GDM1 (cell line): ENCODE data around the gene C13orf46.

ENCODE experiments used
- DNase-seq: peaks from one replicate; lab custom pipeline; 2025; lab: John Stamatoyannopoulos, UW

C13orf46 gene

DNA sequence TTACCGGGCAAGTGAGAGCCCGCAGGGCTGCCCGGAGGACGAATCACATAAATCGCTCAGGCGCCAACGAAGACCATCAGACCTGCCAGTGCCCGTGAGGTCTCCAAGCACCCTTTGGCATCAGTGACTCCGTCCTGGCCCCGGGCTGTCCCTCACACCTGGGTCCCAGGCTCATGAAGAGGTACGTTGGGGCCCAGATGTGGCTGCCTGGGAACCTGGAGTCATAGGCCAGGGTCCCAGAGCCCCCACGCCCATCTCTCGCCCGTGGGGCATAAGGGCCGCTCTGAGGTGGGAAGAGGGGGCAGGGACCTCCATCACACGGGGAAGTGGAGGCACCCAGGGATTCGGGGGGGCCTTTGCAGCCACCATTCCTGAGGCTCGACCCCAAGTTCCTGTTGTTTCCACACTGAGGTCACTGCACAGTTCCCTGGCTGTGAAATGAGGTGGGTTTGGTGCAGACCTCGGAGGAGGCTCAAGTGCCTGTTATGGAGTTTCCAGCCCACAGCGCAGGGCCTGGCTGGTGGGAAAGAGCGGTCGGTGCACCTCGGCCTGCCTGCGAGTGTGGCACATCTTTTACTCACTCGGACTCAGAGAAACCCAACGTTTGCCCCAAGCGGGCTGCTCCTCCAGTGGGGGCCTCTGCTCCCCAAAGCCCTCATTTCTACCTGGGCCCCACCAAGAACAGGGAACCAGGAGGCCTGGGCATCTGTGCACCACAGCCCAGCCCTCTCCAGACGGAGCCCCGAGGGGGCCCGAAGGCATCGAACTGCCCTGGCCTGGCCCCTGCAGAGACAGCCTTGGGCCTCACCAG is 35.9 kb upstream of the C13orf46 start:
- DNase-seq, result no peak

- no peak for DNase-seq
Measured at GRCh38 chr13:114008964-114009589, 35.2 kb upstream of the C13orf46 start.

- DNase-seq, result no peak
Measured at GRCh38 chr13:114007566-114007965, 33.7 kb upstream of the C13orf46 start.

GRCh38 chr13:114005206-114005724 is 31.4 kb upstream of the C13orf46 start:
- no peak for DNase-seq

DNA sequence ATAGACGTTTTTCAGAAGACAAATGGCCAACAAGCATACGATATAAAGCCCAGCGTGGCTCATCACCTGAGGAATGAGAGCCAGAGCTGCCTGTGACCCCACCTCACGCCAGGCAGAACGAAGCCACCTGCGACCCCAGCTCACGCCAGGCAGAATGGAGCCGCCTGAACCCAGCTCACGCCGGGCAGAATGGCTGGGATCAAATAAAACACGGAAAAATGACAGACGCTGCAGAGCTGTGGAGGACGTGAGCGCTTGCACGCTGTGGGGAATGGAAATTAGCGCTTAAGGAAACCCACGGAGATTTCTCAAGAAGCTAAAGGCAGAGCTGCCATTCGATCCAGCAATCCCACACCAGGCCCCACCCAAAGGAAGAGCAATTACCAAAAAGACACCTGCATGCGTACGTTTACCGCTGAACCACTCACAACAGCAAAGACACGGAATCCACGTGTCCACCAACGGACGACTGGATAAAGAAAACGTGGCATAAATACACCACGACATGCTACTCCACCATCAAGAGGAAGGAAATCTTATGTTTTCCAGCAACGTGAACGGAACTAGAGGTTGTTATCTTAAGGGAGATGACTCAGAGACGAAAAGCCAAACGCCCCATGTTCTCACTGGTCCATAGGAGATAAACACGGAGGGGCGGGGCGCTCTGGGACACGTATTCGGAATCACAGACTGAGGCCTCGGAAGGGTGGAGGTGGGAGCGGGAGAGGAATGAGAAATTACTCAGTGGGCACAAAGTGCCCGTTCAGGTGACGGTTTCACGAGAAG is 30.7 kb upstream of the C13orf46 start:
- DNase-seq, result no peak

DNA sequence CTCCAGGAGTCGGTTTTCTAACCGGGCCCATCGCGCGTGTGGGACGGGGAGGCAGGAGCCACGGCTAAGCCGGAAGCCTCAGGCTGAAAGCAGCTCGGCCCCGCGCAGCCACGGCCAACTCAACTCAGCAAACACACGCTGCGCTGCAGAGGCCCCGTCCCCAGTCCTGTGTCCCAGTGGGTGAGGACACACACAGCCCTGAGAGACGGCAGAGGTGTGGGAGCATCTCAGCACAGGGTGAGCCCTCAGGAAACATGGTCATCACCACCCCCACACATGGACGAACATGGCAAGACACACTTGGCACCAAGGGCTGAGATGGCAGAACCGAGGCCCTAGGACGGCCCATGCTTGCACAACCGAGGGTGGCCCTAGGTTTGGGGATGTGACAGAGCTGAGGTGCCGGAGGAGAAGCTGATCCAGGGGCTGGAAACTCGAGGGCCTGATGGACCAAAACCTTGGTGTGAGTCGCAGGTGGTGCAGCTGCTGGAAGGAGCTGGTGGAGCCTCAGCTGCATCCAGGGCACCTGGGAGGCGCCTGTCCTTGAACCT is 29.0 kb upstream of the C13orf46 start:
- no peak for DNase-seq

DNA sequence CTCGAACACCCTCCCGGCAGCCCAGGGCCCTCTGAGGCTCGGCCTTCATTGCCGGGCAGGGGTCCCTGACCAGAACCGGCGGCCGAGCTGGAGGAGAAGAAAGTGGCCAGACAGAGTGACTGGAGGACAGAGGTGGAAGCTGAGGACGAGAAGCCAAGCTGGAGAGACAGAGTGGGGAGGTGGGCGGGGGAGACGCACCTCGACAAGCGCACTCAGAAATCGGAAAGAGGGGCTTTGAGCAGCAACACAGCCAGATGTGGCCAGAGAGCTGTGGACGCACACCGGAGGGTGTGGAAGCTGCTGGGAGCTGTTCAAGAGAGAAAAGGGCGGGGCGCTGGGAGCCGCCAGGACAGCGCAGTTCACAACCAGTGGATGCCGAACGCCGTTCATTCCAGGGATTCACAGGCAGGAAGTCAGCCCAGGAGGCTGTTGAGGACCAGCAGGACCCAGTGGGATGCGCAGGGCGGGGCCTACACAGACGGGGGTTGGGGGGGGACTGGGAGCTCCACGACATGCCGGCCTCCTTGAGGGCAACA is 28.2 kb upstream of the C13orf46 start:
- no peak for DNase-seq

DNA sequence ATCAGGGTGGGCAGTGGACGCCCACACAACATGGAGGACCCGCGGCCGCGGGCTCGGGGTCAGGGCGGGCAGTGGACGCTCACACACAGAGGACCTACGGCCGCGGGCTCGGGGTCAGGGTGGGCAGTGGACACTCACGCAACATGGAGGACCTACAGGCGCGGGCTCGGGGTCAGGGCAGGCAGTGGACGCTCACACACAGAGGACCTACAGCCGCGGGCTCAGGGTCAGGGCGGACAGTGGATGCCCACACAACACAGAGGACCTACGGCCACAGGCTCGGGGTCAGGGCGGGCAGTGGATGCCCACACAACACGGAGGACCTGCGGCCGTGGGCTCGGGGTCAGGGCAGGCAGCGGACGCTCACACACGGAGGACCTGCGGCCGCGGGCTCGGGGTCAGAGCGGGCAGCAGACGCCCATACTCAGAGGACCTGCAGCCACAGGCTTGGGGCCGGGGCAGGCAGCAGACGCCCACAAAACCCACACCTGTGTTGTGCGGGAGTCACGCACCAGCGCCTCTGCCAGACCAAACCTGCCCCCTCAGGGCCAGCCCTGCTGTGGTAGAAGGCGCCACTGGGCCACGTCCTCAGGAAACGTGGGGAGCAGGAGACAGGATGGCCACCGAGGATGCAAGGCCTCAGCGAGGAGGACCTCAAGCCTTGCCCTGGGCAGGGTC is 27.6 kb upstream of the C13orf46 start:
- DNase-seq, result no peak

- no peak for DNase-seq
Measured at GRCh38 chr13:114000151-114001040, 26.5 kb upstream of the C13orf46 start.

DNA sequence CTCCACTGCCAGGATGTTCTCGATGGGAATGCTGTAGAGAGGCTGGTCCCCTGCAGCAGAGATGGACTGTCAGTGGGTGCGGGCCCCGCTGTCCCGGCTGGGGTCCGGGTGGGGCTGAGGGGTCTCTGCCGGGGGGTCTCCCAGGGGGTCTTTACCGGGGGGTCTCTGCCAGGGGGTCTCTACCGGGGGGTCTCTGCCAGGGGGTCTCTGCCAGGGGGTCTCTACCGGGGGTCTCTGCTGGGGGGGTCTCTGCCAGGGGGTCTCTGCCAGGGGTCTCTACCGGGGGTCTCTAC is 25.7 kb upstream of the C13orf46 start:
- DNase-seq, result no peak

DNA sequence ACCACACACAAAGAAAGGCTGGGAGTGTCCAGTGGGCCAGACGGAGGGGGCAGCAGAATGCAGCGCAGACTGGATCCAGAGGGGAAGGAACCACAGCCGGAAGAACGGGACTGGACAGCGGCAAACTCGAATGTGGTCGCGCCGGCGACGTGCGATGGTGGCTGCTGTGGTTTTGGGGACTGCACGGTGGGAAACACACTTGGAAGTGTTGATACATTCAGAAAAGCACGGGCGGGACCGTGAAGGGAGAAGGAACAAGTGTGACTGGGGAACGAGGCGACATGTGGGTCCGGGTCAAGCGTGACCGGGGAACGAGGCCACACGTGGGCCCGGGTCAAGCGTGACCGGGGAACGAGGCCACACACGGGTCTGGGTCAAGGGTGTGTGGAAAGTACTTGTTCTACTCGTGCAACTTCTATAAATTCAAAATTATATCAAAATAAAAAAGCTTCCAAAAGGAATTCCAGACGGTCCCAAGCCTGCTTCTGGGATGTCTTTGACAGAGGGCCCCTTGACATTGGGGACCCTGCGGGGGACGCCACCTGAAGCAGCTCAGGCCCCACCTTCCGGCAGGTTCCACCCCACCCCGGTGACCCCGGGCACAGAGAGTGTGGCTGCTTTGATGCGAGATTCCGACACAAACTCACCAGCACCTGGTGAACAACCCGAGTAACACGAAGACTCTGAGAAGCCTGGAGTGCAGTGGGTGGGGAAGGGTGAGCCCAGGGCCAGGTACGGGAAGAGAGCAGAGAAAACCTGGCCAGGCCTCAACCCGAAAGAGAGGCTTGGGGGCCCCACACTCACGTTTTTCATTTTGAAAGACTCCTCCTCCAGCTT is 25.1 kb upstream of the C13orf46 start:
- DNase-seq, result no peak

GRCh38 chr13:113997845-113998751 is 24.2 kb upstream of the C13orf46 start:
- DNase-seq, result no peak

DNA sequence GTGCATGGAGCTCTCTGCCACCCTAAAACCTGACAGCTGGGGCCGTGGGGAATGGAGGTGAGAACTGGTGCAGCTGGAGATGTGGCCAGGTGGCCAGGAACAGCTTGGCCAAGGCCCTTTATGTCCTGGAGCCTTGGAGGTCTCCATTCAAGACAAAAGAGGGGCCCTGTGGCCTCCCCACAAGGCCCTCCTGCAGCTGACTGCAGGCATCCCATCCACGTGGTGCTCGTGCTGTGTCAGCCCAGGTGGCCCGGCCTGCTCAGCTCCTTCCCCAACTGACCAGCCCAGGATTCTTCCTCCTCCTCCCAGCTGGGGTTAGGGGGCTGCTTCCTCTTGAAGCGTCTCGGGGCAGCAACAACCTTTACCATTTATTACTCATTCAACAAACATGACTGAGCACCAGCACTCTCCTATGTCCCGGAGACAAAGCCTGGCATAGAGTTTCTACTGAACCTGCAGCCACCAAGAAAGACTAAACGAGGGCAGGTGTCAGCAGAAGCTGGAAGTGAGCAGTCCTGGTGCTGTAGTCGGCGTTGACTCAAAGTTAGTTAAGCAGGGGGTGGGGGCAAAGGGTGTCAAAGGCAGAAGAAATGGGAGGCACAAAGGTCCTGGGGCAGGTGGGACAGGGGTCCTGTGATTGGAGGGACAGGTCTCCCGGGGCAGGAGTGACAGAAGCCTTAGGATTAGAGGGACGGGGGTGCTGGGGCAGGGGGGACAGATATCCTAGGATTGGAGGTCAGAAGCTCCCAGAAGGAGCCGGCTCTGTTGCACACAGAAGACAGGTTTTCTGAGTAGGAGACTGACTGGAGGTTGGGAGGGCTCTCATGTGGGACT is 23.3 kb upstream of the C13orf46 start:
- DNase-seq, result no peak

DNA sequence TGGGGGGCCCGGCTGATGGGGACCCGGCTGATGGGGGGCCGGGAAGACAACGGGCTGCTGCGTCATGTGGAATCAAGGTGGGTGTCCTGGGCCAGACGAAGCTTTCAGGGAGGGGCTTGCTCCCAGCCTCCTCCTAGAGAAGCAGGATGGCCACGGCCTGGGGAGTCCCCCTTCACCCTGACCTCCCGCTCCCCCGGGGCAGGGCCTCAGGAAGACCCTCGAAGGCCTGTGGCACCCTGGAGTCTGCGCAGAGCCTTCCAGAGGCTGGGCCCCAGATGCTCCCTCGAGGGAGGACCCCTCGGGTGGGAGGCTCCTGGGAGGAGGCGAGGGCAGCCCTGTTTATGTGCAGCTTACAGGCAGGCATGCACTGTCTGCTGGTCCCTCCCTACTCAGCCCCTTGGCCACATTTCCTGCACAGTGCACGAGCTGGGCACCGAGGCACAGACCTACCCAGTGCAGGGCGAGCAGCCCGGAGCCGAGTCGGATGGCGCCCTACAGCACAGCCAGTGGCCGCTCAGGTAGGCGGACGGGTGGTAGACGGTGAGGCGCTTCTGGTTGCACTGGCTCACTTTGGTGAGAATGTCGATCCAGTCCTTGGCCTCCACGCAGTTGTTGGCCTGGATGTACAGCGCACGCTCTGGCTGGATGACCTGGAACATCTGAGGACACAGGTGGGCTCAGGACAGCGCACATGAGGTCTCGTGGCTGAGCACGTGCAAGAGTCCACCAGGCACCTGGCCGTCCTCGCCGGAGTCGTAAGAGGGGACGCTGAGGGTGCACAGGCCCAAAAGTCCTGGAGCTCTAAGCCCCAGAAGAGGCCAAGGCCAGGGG is 22.4 kb upstream of the C13orf46 start:
- no peak for DNase-seq

DNA sequence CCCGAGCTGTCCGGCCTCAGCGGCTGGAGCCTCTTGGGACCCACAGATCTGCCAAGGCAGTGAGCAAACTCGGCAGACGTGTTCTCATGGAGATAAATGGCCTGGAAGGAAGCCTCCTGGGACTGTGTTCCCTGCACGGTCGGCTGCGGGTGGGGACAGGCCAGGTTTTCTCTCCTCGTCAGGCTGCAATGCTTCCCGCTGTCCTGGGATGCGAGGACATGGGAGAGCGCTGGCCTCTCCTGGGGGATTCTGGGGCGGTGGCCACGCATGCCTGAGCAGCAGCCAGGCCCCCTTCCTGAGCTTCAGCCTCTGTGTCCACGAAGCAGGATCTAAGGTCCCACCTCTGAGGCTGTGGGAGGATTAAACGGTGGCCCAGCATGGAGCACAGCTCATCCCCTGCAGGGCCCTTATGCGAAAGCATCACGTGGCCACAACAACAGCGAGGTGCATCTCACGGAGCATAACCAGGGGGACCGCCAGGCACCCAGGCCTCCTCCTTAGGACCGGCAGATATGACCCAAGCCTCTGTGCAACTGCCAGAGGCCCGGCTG is 21.2 kb upstream of the C13orf46 start:
- DNase-seq, result no peak

- no peak for DNase-seq
Measured at GRCh38 chr13:113992276-113993005, 18.6 kb upstream of the C13orf46 start.
